SK-N-SH (cell line): ENCODE results near the gene RNF146. TPM values are rescaled to one million over a fixed set of nuclear protein-coding genes. Genes with fewer than 3 reads are reported as not detected.

Experiments
- CTCF ChIA-PET: fragments of 300-600, 350-600 bp; formaldehyde crosslinking; extraction: SDS; loops from one replicate; lab custom pipeline; 2021; lab: Yijun Ruan, JAX
- POLR2A ChIA-PET: fragments of 350-600 bp; sonication (Branson Sonifier 250); formaldehyde crosslinking; extraction: SDS; loops from one replicate; lab custom pipeline; 2020; ENCODE audit warnings: antibody characterized with exemption, inconsistent platforms; lab: Yijun Ruan, JAX
- DNase-seq: peaks from one replicate; pipeline ENCODE4 v3.0.0; 2012
- H2AFZ ChIP-seq: fragments of 200-600 bp; sonication (generic); 2 replicates; pipeline ENCODE4 v1.8.1; 2016; ENCODE audit warnings: antibody characterized with exemption, mild to moderate bottlenecking, low read depth
- H3F3A ChIP-seq: fragments of 200-600 bp; sonication (generic); replicated peaks from 2 replicates; pipeline ENCODE3; 2016; ENCODE audit warnings: antibody characterized with exemption, mild to moderate bottlenecking; ENCODE audit not compliant: insufficient read depth
- H3K27ac ChIP-seq, 2 experiments: fragments of 200-500 bp in 1 of 2; fragments of 200-600 bp in 1 of 2; sonication (Bioruptor generic) in 1 of 2; sonication (generic), shearing (Covaris generic) in 1 of 2; 2 replicates each; pipeline versions ENCODE4 v1.5.1 to v1.6.1; 2014 to 2016; ENCODE audit warnings: low read depth in 2 of 2, inconsistent platforms in 1 of 2, low read length in 1 of 2, mild to moderate bottlenecking in 1 of 2, mixed read lengths in 1 of 2
- H3K27me3 ChIP-seq: fragments of 200-600 bp; sonication (generic), shearing (Covaris generic); 2 replicates; pipeline ENCODE4 v1.6.1; 2016; ENCODE audit warnings: mixed run types; ENCODE audit not compliant: insufficient read depth
- H3K36me3 ChIP-seq, 2 experiments: fragments of 200-500 bp in 1 of 2; fragments of 200-600 bp in 1 of 2; sonication (Bioruptor generic) in 1 of 2; sonication (generic) in 1 of 2; replicated peaks in 1 of 2; 2 replicates each; pipeline versions ENCODE3 to v1.5.1; 2014 to 2016; ENCODE audit warnings: low read length in 1 of 2, mild to moderate bottlenecking in 1 of 2; ENCODE audit not compliant: insufficient read depth in 2 of 2, control insufficient read depth in 1 of 2
- H3K4me1 ChIP-seq, 2 experiments: fragments of 200-500 bp in 1 of 2; fragments of 200-600 bp in 1 of 2; sonication (Bioruptor generic) in 1 of 2; sonication (generic), shearing (Covaris generic) in 1 of 2; 2 replicates each; pipeline versions ENCODE4 v1.5.1 to v1.6.1; 2014 to 2016; ENCODE audit warnings: low read depth in 1 of 2, low read length in 1 of 2, mixed run types in 1 of 2; ENCODE audit not compliant: insufficient read depth in 2 of 2, control insufficient read depth in 1 of 2
- H3K4me2 ChIP-seq: fragments of 200-600 bp; sonication (generic), shearing (Covaris generic); 2 replicates; pipeline ENCODE4 v1.6.1; 2017; ENCODE audit warnings: mixed run types
- H3K4me3 ChIP-seq, 2 experiments: fragments of 200-500 bp in 1 of 2; fragments of 200-600 bp in 1 of 2; sonication (Bioruptor generic) in 1 of 2; sonication (generic), shearing (Covaris generic) in 1 of 2; 2 replicates each; pipeline versions ENCODE4 v1.5.1 to v1.8.1; 2014 to 2016; ENCODE audit warnings: low read depth in 2 of 2, inconsistent platforms in 1 of 2, low read length in 1 of 2, mild to moderate bottlenecking in 1 of 2, mixed read lengths in 1 of 2, moderate library complexity in 1 of 2
- H3K79me2 ChIP-seq: fragments of 200-600 bp; sonication (generic); 2 replicates; pipeline ENCODE4 v1.8.1; 2017; ENCODE audit warnings: mild to moderate bottlenecking; ENCODE audit not compliant: insufficient read depth
- H3K9ac ChIP-seq: fragments of 200-600 bp; sonication (generic); 2 replicates; pipeline ENCODE4 v1.6.1; 2017; ENCODE audit warnings: mixed run types
- H3K9me2 ChIP-seq: fragments of 200-600 bp; sonication (generic); 2 replicates; pipeline ENCODE4 v1.6.1; 2017; ENCODE audit warnings: mixed run types
- H3K9me3 ChIP-seq: fragments of 200-600 bp; sonication (generic); 2 replicates; pipeline ENCODE4 v1.6.1; 2017; ENCODE audit warnings: mixed run types, mild to moderate bottlenecking, moderate library complexity
- H4K20me1 ChIP-seq: fragments of 200-600 bp; sonication (generic); 2 replicates; pipeline ENCODE4 v1.6.1; 2017; ENCODE audit warnings: mild to moderate bottlenecking, mixed run types; ENCODE audit not compliant: insufficient read depth
- EP300 ChIP-seq, 2 experiments: IDR thresholded peaks; 2 replicates each; pipeline versions ENCODE4 v1.4.0 to v1.6.1; 2012; ENCODE audit warnings: borderline replicate concordance in 1 of 2, low read depth in 1 of 2, low read length in 1 of 2
- FOSL2 ChIP-seq: IDR thresholded peaks from 2 replicates; pipeline ENCODE4 v1.4.0; 2012; ENCODE audit warnings: low read depth, mild to moderate bottlenecking, moderate library complexity, borderline replicate concordance
- GABPA ChIP-seq: IDR thresholded peaks from 2 replicates; pipeline ENCODE4 v1.4.0; 2012; ENCODE audit warnings: low read depth, mild to moderate bottlenecking
- GATA2 ChIP-seq: sonication (generic); formaldehyde crosslinking; IDR thresholded peaks from 2 replicates; pipeline ENCODE4 v1.5.0; 2020; ENCODE audit warnings: mild to moderate bottlenecking, missing genetic modification reagents
- MXI1 ChIP-seq: IDR thresholded peaks from 2 replicates; pipeline ENCODE4 v1.6.1; 2012; ENCODE audit warnings: mild to moderate bottlenecking, low read depth, low read length, improper control_type of control experiment
- RXRA ChIP-seq: IDR thresholded peaks from 2 replicates; pipeline ENCODE4 v1.4.0; 2012; ENCODE audit warnings: low read depth, mild to moderate bottlenecking, borderline replicate concordance
- SMC3 ChIP-seq: IDR thresholded peaks from 2 replicates; pipeline ENCODE4 v1.6.1; 2012; ENCODE audit warnings: low read depth, low read length, improper control_type of control experiment
- TAF1 ChIP-seq: IDR thresholded peaks from 2 replicates; pipeline ENCODE4 v1.6.1; 2012; ENCODE audit warnings: low read depth, mild to moderate bottlenecking, low read length, moderate library complexity, borderline replicate concordance
- TCF12 ChIP-seq: IDR thresholded peaks from 2 replicates; pipeline ENCODE4 v1.4.0; 2012
- TEAD4 ChIP-seq: IDR thresholded peaks from 2 replicates; pipeline ENCODE4 v1.4.0; 2012; ENCODE audit warnings: mild to moderate bottlenecking, borderline replicate concordance; ENCODE audit not compliant: insufficient read depth
- YY1 ChIP-seq: IDR thresholded peaks from 2 replicates; pipeline ENCODE4 v1.4.0; 2012; ENCODE audit warnings: low read depth, mild to moderate bottlenecking
- WGBS: methylation state at CpG from one replicate; pipeline ENCODE4 v1.1.6; 2017; ENCODE audit warnings: low lambda C conversion rate; 5-methylcytosine and 5-hydroxymethylcytosine counted together
- polyA plus RNA-seq, 3 experiments: library from polyadenylated mRNA; depleted of rRNA; stranded (reverse); fragments of >200 nt; gene quantifications; 2 replicates each; pipeline ENCODE4 v1.2.3, GENCODE V29; 2012
- TF ChIP-seq, protein P1 (sequence below): fragments of 150-350 bp; IDR thresholded peaks from 2 replicates; pipeline ENCODE4 v1.6.1; 2017; ENCODE audit warnings: antibody characterized with exemption, low read length, low read depth, borderline replicate concordance
- TF ChIP-seq, protein P2 (sequence below): fragments of 200-600 bp; sonication (generic); IDR thresholded peaks from 2 replicates; pipeline ENCODE4 v1.6.1; 2017; ENCODE audit warnings: antibody characterized with exemption, mild to moderate bottlenecking, moderate library complexity
- TF ChIP-seq, protein P3 (sequence below): IDR thresholded peaks from 2 replicates; pipeline ENCODE4; 2012

The RNF146 gene
- polyA plus RNA-seq, 1 of the 3 experiments (the other 2 are of a cell fraction), result 29.2 TPM

DNA sequence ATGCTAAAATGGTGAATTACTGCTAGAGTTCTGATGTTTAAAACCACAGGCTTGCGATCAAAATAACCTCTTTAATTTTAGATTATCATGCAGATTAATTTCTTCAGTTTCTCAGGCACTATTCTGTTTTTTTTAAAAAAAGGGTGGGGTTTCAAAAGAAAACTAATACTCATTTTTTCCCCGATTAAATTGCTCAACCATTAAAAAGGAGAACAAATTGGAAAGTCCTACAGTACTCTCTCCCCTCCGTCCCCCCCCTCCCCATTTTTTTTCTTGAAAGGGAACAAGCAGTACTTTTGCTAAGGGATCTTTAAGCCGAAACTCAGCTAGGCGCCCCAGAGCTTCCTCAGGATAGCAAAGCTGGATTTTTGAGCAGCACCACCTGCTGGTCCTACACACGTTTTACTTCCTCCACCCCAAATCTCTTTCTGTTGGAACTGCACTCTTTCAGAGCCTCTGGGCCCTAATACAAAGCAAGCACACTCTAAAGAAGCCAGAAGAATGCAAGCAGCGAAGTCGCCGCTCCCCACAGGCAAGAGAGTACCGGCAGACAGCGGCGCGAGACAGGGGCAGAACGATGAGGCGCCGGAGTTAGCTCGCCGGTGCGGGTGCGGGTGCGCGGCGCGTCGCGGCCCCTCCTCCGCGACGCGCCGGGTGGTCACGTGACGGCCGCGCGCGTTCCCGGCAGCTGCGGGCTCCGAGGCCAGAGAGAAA is at the start of gene RNF146 (continued):
- TF ChIP-seq SMC3 (peak; percentile 32; the same call in 1 of the 2 replicates), TCF12 (no peak)
- TF ChIP-seq, all 33 proteins: peak for 11

DNA sequence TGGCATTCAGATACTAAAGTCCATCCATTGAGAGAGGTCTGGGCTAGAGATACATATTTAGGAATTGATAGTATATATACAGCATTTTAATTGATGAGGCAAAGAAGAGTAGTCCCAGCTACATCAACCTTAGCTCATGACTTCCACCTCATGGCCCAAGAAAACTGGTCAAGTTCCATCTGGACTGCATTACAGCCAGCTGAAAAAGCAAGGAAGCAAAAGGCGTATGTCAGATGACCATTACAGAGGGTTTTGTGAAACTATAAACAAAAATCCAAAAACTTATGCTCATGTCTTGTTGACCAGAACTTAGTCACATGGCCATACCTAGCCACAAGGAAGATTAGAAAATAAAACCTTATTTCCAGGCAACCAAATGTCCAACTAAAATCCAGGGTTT is 46.8 kb upstream of the RNF146 start:
- H4K20me1 ChIP-seq, result no peaks in the 10 kb centered on the region
- no peak for DNase-seq
- peaks cover 6% of the 10 kb centered on the region for H3K27me3 ChIP-seq
- H3K9me3 ChIP-seq, result no peaks in the 10 kb centered on the region
- no peak overlapping the region for H3K27ac ChIP-seq
- no peaks in the 10 kb centered on the region for H3K4me1 ChIP-seq
- H3F3A ChIP-seq, result no peaks in the 10 kb centered on the region
- CTCF ChIA-PET, result no interaction called here
- no peaks in the 10 kb centered on the region for H3K36me3 ChIP-seq
- POLR2A ChIA-PET, result no interaction called here
- H3K4me3 ChIP-seq, result no peak overlapping the region
- no peaks in the 10 kb centered on the region for H3K79me2 ChIP-seq
- H3K4me2 ChIP-seq, result no peak overlapping the region
- H3K9me2 ChIP-seq, result no peaks in the 10 kb centered on the region
- H3K9ac ChIP-seq, result no peak overlapping the region
- no peak overlapping the region for H2AFZ ChIP-seq
- no peak for TF ChIP-seq TEAD4
- TF ChIP-seq MXI1, result no peak
- TF ChIP-seq, protein P1, sequence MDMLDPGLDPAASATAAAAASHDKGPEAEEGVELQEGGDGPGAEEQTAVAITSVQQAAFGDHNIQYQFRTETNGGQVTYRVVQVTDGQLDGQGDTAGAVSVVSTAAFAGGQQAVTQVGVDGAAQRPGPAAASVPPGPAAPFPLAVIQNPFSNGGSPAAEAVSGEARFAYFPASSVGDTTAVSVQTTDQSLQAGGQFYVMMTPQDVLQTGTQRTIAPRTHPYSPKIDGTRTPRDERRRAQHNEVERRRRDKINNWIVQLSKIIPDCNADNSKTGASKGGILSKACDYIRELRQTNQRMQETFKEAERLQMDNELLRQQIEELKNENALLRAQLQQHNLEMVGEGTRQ, result no peak
- TF ChIP-seq YY1, result no peak
- TF ChIP-seq, protein P2, sequence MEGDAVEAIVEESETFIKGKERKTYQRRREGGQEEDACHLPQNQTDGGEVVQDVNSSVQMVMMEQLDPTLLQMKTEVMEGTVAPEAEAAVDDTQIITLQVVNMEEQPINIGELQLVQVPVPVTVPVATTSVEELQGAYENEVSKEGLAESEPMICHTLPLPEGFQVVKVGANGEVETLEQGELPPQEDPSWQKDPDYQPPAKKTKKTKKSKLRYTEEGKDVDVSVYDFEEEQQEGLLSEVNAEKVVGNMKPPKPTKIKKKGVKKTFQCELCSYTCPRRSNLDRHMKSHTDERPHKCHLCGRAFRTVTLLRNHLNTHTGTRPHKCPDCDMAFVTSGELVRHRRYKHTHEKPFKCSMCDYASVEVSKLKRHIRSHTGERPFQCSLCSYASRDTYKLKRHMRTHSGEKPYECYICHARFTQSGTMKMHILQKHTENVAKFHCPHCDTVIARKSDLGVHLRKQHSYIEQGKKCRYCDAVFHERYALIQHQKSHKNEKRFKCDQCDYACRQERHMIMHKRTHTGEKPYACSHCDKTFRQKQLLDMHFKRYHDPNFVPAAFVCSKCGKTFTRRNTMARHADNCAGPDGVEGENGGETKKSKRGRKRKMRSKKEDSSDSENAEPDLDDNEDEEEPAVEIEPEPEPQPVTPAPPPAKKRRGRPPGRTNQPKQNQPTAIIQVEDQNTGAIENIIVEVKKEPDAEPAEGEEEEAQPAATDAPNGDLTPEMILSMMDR, result no peak
- no peak for TF ChIP-seq EP300 (IDR thresholded peaks at IDR 0.05; ENCODE audit: borderline replicate concordance in 1 of 2, low read depth in 1 of 2, low read length in 1 of 2)
- no peak for TF ChIP-seq GATA2 (CRISPR knock-in tag)
- TF ChIP-seq SMC3, result no peak
- TF ChIP-seq RXRA, result no peak
- TF ChIP-seq FOSL2, result no peak
- TF ChIP-seq TAF1, result no peak
- no peak for TF ChIP-seq GABPA
- TF ChIP-seq, protein P3, sequence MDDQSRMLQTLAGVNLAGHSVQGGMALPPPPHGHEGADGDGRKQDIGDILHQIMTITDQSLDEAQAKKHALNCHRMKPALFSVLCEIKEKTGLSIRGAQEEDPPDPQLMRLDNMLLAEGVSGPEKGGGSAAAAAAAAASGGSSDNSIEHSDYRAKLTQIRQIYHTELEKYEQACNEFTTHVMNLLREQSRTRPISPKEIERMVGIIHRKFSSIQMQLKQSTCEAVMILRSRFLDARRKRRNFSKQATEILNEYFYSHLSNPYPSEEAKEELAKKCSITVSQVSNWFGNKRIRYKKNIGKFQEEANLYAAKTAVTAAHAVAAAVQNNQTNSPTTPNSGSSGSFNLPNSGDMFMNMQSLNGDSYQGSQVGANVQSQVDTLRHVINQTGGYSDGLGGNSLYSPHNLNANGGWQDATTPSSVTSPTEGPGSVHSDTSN, result no peak
- WGBS, result 22% methylated on average over 1 of the region's 1 CpG
